CD1c-positive myeloid dendritic cell (primary cell): ENCODE data around the gene PHKG1.
A peak's percentile ranks its signal among the peaks of the same experiment; 100 is the strongest.
"Not testable (repeated sequence)": the region's sequence is repeated elsewhere in the genome, so short reads cannot be mapped to it uniquely, and the experiment has no call there.

ENCODE experiments used
- DNase-seq: peaks from one replicate; pipeline ENCODE4 v3.0.0-alpha.2; 2016; ENCODE audit errors: extremely low spot score

Gene PHKG1

GRCh38 chr7:56045758-56046157 is 47.0 kb downstream of the PHKG1 start:
- peak; percentile 55 for DNase-seq

DNA sequence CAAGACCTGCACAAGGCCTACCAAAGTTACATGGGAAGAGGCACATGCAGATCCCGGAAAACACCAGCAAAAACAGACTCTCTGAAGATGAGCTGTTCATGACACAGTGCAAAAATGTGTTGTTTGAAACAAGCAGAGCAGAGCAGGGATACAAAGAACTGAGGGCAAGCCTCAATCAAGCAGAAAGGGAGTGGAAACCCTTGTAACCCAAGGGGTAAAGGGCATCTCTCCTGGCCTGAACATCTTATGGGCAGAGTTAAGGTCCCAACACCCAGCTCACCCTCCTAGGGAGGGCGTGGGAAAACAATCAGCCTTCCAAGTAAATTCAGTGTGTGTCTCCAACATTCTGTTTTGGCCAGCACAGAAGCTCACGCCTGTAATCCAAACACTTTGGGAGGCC is 52.0 kb downstream of the PHKG1 start:
- DNase-seq = no peak

DNA sequence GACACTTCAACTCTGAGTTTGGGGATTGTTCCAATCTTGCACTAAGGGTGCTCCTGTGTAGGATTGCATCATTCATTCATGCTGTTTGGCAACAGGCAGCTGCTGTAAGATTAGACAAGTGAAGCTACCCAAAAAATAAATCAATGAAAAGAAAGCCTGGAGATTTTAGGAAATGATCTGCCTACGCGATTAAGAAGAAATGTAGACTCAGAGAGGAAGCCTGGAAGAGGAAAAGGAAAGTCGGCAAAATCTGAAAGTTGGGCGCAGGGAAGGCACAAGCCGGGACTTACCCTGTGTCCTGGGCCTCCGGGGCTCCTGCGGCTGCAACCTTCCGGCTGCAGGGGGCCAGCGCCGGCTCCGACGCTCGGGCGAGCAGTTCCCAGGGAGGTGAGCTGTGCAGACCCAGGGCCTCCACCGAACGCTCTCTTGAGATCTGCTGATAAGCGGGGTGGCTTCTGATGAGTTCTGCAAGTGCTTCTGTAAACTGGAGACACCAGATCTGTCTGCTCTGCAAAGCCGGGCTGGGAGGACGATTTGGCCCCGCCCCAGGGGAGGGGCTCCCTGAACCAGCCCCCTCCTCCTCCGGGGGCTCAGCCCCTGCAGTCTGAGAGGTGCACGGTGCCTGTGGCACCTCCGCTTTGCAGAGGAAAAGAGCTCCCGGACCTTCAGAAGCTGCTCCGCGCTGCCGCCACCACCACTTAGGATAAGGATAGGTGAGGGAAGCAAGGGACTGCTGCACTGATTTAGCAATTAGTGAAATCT is 58.9 kb downstream of the PHKG1 start:
- DNase-seq = peak; percentile 66

GRCh38 chr7:56032578-56032977 is 60.2 kb downstream of the PHKG1 start:
- DNase-seq = not testable (repeated sequence)

DNA sequence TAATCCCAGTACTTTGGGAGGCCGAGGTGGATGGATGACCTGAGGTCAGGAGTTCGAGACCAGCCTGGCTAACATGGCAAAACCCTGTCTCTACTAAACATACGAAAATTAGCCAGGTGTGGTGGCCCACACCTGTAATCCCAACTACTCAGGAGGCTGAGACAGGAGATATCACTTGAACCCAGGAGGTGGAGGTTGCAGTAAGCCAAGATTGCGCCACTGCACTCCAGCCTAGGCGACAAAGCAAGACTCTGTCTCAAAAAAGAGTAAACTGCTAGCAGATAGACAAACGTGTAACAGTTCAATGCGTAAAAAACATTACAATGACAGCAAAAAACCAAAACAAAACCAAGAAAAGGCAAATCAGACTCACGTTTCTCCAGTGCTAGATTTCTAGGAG is 61.2 kb downstream of the PHKG1 start:
- not testable (repeated sequence) for DNase-seq

- DNase-seq = no peak
Observed at GRCh38 chr7:56030340-56030739, 62.4 kb downstream of the PHKG1 start.
